LHCN-M2 (cell line): Measurements from ENCODE around the gene NCK2. TPM values are rescaled to one million over a fixed set of nuclear protein-coding genes. Genes with fewer than 3 reads are reported as not detected.

Experiments
- DNase-seq: peaks from one replicate; pipeline ENCODE4 v3.0.0-alpha.2; 2012; ENCODE audit warnings: low read depth
- total RNA-seq: library from RNA; depleted of rRNA; stranded (reverse); fragments of >200 nt; gene quantifications from 2 replicates; pipeline ENCODE4 v1.2.3, GENCODE V29; 2014

Gene NCK2
- total RNA-seq, 1 experiment from 2014 or later = 25.0 TPM

GRCh38 chr2:105919191-105919811 is 174.6 kb downstream of the NCK2 start:
- no peak for DNase-seq

- DNase-seq = peak; percentile 38
Measured at GRCh38 chr2:105919826-105920225, 175.1 kb downstream of the NCK2 start.

- no peak for DNase-seq
Measured at GRCh38 chr2:105924271-105924670, 179.6 kb downstream of the NCK2 start.

GRCh38 chr2:105924932-105925331 is 180.2 kb downstream of the NCK2 start:
- DNase-seq = no peak

- no peak for DNase-seq
Measured at GRCh38 chr2:105925390-105925789, 180.7 kb downstream of the NCK2 start.

GRCh38 chr2:105926960-105927678 is 182.4 kb downstream of the NCK2 start:
- no peak for DNase-seq

- DNase-seq = no peak
Measured at GRCh38 chr2:105928086-105928485, 183.4 kb downstream of the NCK2 start.

GRCh38 chr2:105928563-105928962 is 183.9 kb downstream of the NCK2 start:
- no peak for DNase-seq

GRCh38 chr2:105929516-105929915 is 184.8 kb downstream of the NCK2 start:
- no peak for DNase-seq

- no peak for DNase-seq
Measured at GRCh38 chr2:105932582-105932981, 187.9 kb downstream of the NCK2 start.

GRCh38 chr2:105933906-105934305 is 189.2 kb downstream of the NCK2 start:
- no peak for DNase-seq

- DNase-seq = no peak
Measured at GRCh38 chr2:105934467-105934866, 189.8 kb downstream of the NCK2 start.

GRCh38 chr2:105935063-105935462 is 190.4 kb downstream of the NCK2 start:
- DNase-seq = no peak

- no peak for DNase-seq
Measured at GRCh38 chr2:105936954-105937353, 192.2 kb downstream of the NCK2 start.

- no peak for DNase-seq
Measured at GRCh38 chr2:105937498-105938097, 192.9 kb downstream of the NCK2 start.
